Measurements from ENCODE around the gene SART1.
A peak's percentile ranks its signal among the peaks of the same experiment; 100 is the strongest.
"Not testable (repeated sequence)": the region's sequence is repeated elsewhere in the genome, so short reads cannot be mapped to it uniquely, and the experiment has no call there.

Gene SART1

GRCh38 chr11:66007201-66007634 lies 45.7 kb downstream of the SART1 start:
- no peak overlapping the region for H3K4me3 Mint-ChIP-seq
- H3K9me3 Mint-ChIP-seq = no peaks in the 10 kb centered on the region
- no peak for DNase-seq
- H3K27ac Mint-ChIP-seq = no peak overlapping the region
- H3K27me3 Mint-ChIP-seq = peaks cover 7% of the 10 kb centered on the region
- peaks cover 41% of the 10 kb centered on the region for H3K36me3 Mint-ChIP-seq (ENCODE audit: low read depth)
- H3K4me1 Mint-ChIP-seq (ENCODE audit: low read depth) = peaks cover 23% of the 10 kb centered on the region

GRCh38 chr11:66008095-66008467 lies 46.5 kb downstream of the SART1 start:
- DNase-seq = no peak
- H3K27ac Mint-ChIP-seq = peak overlapping the region; percentile 41
- no peak overlapping the region for H3K4me3 Mint-ChIP-seq
- H3K4me1 Mint-ChIP-seq (ENCODE audit: low read depth) = peaks cover 20% of the 10 kb centered on the region
- H3K36me3 Mint-ChIP-seq (ENCODE audit: low read depth) = peaks cover 34% of the 10 kb centered on the region
- H3K27me3 Mint-ChIP-seq = peaks cover 14% of the 10 kb centered on the region
- H3K9me3 Mint-ChIP-seq = no peaks in the 10 kb centered on the region

- H3K27ac Mint-ChIP-seq = no peak overlapping the region
- H3K4me1 Mint-ChIP-seq (ENCODE audit: low read depth) = peaks cover 15% of the 10 kb centered on the region
- H3K36me3 Mint-ChIP-seq (ENCODE audit: low read depth) = peaks cover 29% of the 10 kb centered on the region
- H3K27me3 Mint-ChIP-seq = peaks cover 18% of the 10 kb centered on the region
- no peak for DNase-seq
- H3K4me3 Mint-ChIP-seq = no peak overlapping the region
- H3K9me3 Mint-ChIP-seq = no peaks in the 10 kb centered on the region
Measured at GRCh38 chr11:66008468-66009101, 47.1 kb downstream of the SART1 start.

DNA sequence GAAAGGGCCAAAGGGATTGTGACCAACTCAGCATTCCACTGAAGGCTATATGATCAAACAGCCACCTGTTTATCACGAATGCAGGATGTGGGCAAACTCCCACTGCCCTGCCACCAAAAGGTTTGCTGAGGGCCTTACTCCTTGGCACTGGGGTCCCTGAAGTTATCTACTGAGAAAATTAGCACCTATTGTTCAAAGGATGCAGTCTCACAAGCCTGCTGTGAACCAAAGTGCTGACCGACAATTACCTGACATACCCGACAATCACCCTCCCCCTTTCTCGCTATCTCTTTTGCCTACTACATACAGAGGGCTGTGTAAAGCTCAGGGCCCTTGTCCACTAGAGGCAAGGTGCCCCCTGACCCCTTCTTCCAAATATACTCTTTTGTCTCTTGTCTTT lies 48.5 kb downstream of the SART1 start:
- H3K27ac Mint-ChIP-seq; H3K4me3 Mint-ChIP-seq; H3K4me1 Mint-ChIP-seq (ENCODE audit: low read depth); H3K9me3 Mint-ChIP-seq; DNase-seq: not testable (repeated sequence)
- peaks cover 14% of the 10 kb centered on the region for H3K36me3 Mint-ChIP-seq (ENCODE audit: low read depth)
- H3K27me3 Mint-ChIP-seq = peaks cover 22% of the 10 kb centered on the region

DNA sequence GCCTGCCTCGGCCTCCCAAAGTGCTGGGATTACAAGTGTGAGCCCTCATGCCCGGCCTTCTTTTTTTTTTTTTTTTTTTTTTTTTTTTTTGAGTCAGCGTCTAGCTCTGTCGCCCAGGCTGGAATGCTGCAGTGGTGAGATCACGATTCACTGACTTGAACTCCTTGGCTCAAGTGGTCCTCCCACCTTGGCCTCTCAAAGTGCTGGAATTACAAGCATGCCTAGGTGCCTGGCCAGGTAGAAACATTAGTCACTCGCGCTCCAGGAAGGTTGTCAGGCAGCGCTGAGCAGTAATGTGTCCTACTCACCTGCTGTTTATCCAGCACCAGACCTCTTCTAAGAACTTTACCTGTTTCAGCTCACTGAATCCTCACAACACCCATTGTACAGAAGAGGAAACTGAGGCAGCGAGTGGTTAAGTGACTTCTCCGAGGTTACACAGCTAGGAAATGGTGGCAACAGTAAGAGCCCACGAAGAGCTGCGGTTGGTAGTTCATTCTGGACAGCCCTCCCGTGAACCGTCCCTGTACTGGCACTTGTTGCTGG lies 49.8 kb downstream of the SART1 start:
- DNase-seq = no peak
- Mint-ChIP-seq H3K36me3 (ENCODE audit: low read depth) (peaks cover 4% of the 10 kb centered on the region), H3K4me3 (no peak overlapping the region)

GRCh38 chr11:66011785-66012303 lies 50.3 kb downstream of the SART1 start, which contains the start of gene CST6:
TSS of gene CST6 (plus strand) at chr11:66012008. CDS start at chr11:66012045, 37 bp downstream.
- no peaks in the 10 kb centered on the region for H3K36me3 Mint-ChIP-seq (ENCODE audit: low read depth)
- H3K27me3 Mint-ChIP-seq = peaks cover 22% of the 10 kb centered on the region
- no peak within 1 kb of the TSS for H3K27ac Mint-ChIP-seq
- H3K4me1 Mint-ChIP-seq (ENCODE audit: low read depth) = peaks cover 3% of the 10 kb centered on the region
- DNase-seq = no peak
- H3K9me3 Mint-ChIP-seq = no peaks in the 10 kb centered on the region
- no peak within 1 kb of the TSS for H3K4me3 Mint-ChIP-seq

More for the DNA sequence above, 49.8 kb downstream of the SART1 start:
- H3K27ac Mint-ChIP-seq = no peak overlapping the region
- peaks cover 22% of the 10 kb centered on the region for H3K27me3 Mint-ChIP-seq
- no peaks in the 10 kb centered on the region for H3K9me3 Mint-ChIP-seq
- peaks cover 3% of the 10 kb centered on the region for H3K4me1 Mint-ChIP-seq (ENCODE audit: low read depth)

DNA sequence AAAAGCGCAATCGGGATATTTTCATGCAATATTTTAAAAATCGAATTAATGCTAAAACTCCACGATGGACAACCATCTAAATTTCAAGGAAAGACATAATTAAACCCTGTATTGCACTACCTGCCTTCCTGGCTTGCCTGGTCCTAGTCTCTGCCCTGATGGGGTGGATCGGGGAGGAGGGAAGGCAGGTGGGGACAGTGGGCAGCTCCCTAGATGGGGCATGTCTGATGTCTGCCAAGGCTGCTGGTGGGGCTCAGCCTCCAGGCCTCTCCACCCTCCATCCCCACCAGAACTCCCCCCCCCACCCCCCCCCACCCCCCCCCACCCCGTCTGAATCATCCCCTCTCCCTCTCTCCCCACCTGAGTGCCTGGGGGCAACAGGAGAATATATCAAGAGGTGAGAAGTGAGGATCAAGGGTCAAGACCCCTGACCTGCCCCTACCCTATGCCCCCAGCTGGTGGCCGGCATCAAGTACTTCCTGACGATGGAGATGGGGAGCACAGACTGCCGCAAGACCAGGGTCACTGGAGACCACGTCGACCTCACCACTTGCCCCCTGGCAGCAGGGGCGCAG lies 50.9 kb downstream of the SART1 start:
- Mint-ChIP-seq H3K4me3 (no peak overlapping the region), H3K27me3 (peaks cover 22% of the 10 kb centered on the region), H3K36me3 (ENCODE audit: low read depth) (no peaks in the 10 kb centered on the region), H3K9me3 (no peaks in the 10 kb centered on the region), H3K4me1 (ENCODE audit: low read depth) (peaks cover 7% of the 10 kb centered on the region), H3K27ac (no peak overlapping the region)
- DNase-seq = no peak

- no peaks in the 10 kb centered on the region for H3K9me3 Mint-ChIP-seq
- H3K27me3 Mint-ChIP-seq = peaks cover 22% of the 10 kb centered on the region
- no peak overlapping the region for H3K27ac Mint-ChIP-seq
- H3K36me3 Mint-ChIP-seq (ENCODE audit: low read depth) = no peaks in the 10 kb centered on the region
- H3K4me1 Mint-ChIP-seq (ENCODE audit: low read depth) = peaks cover 11% of the 10 kb centered on the region
- no peak overlapping the region for H3K4me3 Mint-ChIP-seq
- DNase-seq = no peak
Measured at GRCh38 chr11:66012946-66013761, 51.6 kb downstream of the SART1 start.

DNA sequence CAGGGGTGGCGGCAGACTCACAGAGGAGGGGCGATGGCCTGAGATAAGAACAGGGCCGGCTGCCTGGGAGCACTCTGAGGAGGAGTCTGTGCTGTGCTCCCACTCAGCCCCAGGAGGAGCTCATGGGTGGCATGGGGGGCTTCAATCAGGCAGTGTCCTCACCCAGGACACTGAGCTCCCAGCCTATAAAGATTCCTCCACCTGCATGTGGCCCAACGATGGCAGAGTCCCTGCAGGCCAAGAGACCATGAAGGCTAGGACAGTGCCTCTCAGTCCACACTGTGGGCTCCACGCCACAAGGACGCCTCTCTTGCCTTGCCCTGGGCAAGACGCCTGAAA lies 52.2 kb downstream of the SART1 start:
- H3K27me3 Mint-ChIP-seq = peaks cover 22% of the 10 kb centered on the region
- no peak overlapping the region for H3K4me3 Mint-ChIP-seq
- H3K27ac Mint-ChIP-seq = no peak overlapping the region
- peaks cover 11% of the 10 kb centered on the region for H3K4me1 Mint-ChIP-seq (ENCODE audit: low read depth)
- no peak for DNase-seq
- H3K36me3 Mint-ChIP-seq (ENCODE audit: low read depth) = no peaks in the 10 kb centered on the region
- no peaks in the 10 kb centered on the region for H3K9me3 Mint-ChIP-seq

GRCh38 chr11:66014804-66015453 lies 53.4 kb downstream of the SART1 start:
- Mint-ChIP-seq H3K4me3 (no peak overlapping the region), H3K27me3 (peaks cover 22% of the 10 kb centered on the region), H3K9me3 (no peaks in the 10 kb centered on the region), H3K27ac (no peak overlapping the region), H3K36me3 (ENCODE audit: low read depth) (no peaks in the 10 kb centered on the region), H3K4me1 (ENCODE audit: low read depth) (peaks cover 11% of the 10 kb centered on the region)
- DNase-seq = no peak

GRCh38 chr11:66015454-66015881 lies 53.9 kb downstream of the SART1 start:
- H3K9me3 Mint-ChIP-seq = no peaks in the 10 kb centered on the region

DNA sequence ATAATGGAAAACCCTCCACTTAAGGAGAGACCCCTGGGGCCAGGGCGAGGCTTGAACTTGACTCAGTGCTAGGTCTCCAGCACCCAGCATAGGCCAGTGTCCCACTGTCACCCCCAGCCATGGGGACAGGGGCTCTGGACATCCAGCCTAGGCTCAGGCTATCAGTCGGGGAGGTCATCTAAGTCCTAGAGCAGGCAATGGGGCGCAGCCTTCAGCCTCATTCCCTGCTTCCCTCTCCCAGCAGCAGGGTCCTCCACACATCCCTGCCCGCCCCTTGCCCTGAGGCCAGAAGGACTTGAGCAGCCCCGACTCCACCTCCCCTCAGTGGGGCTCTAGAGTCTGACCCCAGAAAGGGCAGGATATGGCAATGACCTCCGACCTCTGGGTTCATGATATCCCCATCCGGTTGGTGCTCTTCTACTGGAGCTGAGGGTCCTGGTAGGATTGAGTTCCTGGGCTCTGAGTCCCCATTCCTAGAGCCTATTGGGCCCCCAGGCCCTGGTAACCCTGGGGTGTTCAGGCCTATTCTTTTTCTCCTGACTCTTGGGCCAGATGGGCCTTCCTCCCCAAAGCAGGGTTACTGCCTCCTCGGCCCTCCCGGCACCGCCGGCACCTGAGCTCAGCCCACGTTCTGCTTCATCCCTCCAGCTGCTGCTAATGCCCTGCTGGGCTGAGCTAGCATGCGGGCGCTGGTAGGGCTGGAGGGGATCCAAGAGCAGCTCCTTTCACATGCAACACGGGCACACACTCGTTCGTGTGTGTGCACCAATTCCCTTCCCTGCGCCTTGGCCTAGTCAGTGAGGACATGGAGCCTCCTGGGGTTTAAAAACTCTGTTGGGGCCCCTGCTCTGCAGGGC lies 54.6 kb downstream of the SART1 start:
- Mint-ChIP-seq H3K4me3 (no peak overlapping the region), H3K27ac (no peak overlapping the region), H3K9me3 (no peaks in the 10 kb centered on the region), H3K27me3 (peaks cover 22% of the 10 kb centered on the region), H3K36me3 (ENCODE audit: low read depth) (no peaks in the 10 kb centered on the region), H3K4me1 (ENCODE audit: low read depth) (peaks cover 15% of the 10 kb centered on the region)
- no peak for DNase-seq

More at GRCh38 chr11:66015454-66015881, 53.9 kb downstream of the SART1 start:
- no peak for DNase-seq
- Mint-ChIP-seq H3K27ac (no peak overlapping the region), H3K4me1 (ENCODE audit: low read depth) (peaks cover 11% of the 10 kb centered on the region), H3K36me3 (ENCODE audit: low read depth) (no peaks in the 10 kb centered on the region), H3K4me3 (no peak overlapping the region), H3K27me3 (peaks cover 22% of the 10 kb centered on the region)

DNA sequence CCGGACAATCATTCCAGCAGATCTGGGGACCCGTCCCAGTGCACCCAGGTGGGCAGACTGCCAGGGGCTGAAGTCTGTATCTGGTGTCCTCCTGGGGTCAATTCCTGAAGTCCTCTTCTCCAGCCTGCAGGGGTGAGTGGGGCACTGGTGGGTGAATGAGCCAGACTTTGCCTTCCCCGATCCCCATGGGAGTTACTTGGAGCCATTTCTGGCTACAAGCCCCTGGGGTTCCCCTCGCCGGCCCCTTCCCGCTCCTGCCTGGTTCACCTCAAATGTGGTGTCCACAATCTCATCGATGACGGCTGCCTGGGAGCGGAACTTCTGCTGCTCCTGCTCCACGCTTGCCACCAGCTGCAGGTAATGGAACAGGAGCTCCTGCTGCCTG lies 55.3 kb downstream of the SART1 start:
- Mint-ChIP-seq H3K4me1 (ENCODE audit: low read depth) (peaks cover 21% of the 10 kb centered on the region), H3K4me3 (no peak overlapping the region), H3K36me3 (ENCODE audit: low read depth) (no peaks in the 10 kb centered on the region), H3K27me3 (peaks cover 18% of the 10 kb centered on the region), H3K9me3 (no peaks in the 10 kb centered on the region), H3K27ac (no peak overlapping the region)
- no peak for DNase-seq

Data from activated T-cell treated with anti-CD3 and anti-CD28 coated beads, Interleukin-2, amount 50 U/mL, for 24 hours (primary cell).